Osteoblast (primary cell): ENCODE results near the gene ETV6. TPM values are rescaled to one million over a fixed set of nuclear protein-coding genes. Genes with fewer than 3 reads are reported as not detected.

Experiments
- DNase-seq: peaks from one replicate; pipeline ENCODE4 v3.0.0; 2011; ENCODE audit warnings: low spot score, mixed read lengths; ENCODE audit not compliant: insufficient read length; ENCODE audit errors: missing footprints
- H2AFZ ChIP-seq: 2 replicates; pipeline ENCODE4 v1.6.0; 2011; ENCODE audit warnings: mild to moderate bottlenecking, low read length
- H3K27ac ChIP-seq: 2 replicates; pipeline ENCODE4 v1.5.1; 2011; ENCODE audit warnings: mild to moderate bottlenecking, low read depth, low read length, moderate library complexity
- H3K27me3 ChIP-seq: 2 replicates; pipeline ENCODE4 v1.6.0; 2012; ENCODE audit warnings: mild to moderate bottlenecking, control low read depth, inconsistent platforms, low read length, moderate library complexity; ENCODE audit not compliant: insufficient read depth
- H3K36me3 ChIP-seq: 2 replicates; pipeline ENCODE4 v1.5.1; 2011; ENCODE audit warnings: mild to moderate bottlenecking, low read length, control low read depth, moderate library complexity; ENCODE audit not compliant: insufficient read depth
- H3K4me1 ChIP-seq: 2 replicates; pipeline ENCODE4 v1.5.1; 2011; ENCODE audit warnings: mild to moderate bottlenecking, low read length, control low read depth, moderate library complexity; ENCODE audit not compliant: insufficient read depth
- H3K4me2 ChIP-seq: 2 replicates; pipeline ENCODE4 v1.6.0; 2011; ENCODE audit warnings: mild to moderate bottlenecking, low read length; ENCODE audit not compliant: insufficient read depth
- H3K4me3 ChIP-seq: fragments of 200-600 bp; sonication (generic); 3 replicates; pipeline ENCODE4 v1.5.1; 2012; ENCODE audit warnings: mild to moderate bottlenecking, low read length, inconsistent platforms; ENCODE audit not compliant: insufficient read depth
- H3K79me2 ChIP-seq: 2 replicates; pipeline ENCODE4 v1.6.0; 2012; ENCODE audit warnings: mild to moderate bottlenecking, low read length, control low read depth, inconsistent platforms; ENCODE audit not compliant: insufficient read depth
- H3K9me3 ChIP-seq: 2 replicates; pipeline ENCODE4 v1.5.1; 2011; ENCODE audit warnings: low read depth, low read length, control low read depth
- H4K20me1 ChIP-seq: 2 replicates; pipeline ENCODE4 v1.6.0; 2012; ENCODE audit warnings: mild to moderate bottlenecking, low read length, control low read depth; ENCODE audit not compliant: insufficient read depth
- CTCF ChIP-seq: IDR thresholded peaks from 2 replicates; pipeline ENCODE4 v1.5.1; 2011; ENCODE audit warnings: mild to moderate bottlenecking, low read depth, low read length, moderate library complexity; ENCODE audit errors: extremely low read depth
- total RNA-seq: library from RNA; depleted of rRNA; stranded (reverse); fragments of >200 nt; gene quantifications from 2 replicates; pipeline ENCODE4 v1.2.3, GENCODE V29; 2012

Gene ETV6
- total RNA-seq, 1 donor: 16.3 TPM

DNA sequence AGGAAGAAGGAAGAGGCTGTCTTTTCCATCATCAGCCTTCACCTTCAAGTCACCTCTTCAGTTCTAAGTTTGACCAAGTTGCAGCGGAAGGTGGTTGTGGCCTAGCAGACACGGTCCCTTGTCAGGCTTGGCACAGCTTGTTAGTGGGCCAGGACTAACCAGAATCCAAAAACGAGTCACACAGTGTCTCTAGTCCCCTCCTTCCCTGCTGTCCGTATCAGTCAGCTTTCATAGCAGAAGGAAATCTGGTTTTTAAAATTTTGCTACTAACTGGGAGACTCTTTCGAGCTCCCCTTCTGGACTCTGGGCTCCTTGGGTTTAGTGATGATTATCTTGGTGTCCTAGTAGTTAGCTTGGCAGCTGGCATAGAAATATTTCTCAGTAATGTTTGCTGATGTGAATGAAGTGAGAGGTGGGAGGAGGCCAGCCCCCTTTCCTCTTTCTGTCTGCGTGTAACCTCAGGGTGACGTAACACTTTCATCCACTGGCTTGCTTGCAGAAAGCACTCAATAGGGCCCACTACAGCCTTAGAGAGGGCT, 3.8 kb downstream of the ETV6 start:
- Histone ChIP-seq H2AFZ (no peak overlapping the region), H4K20me1 (peaks cover 9% of the 10 kb centered on the region), H3K79me2 (peaks cover 82% of the 10 kb centered on the region), H3K4me1 (peaks cover 24% of the 10 kb centered on the region), H3K27me3 (no peaks in the 10 kb centered on the region), H3K4me3 (peak overlapping the region; percentile 89), H3K9me3 (no peaks in the 10 kb centered on the region), H3K36me3 (no peaks in the 10 kb centered on the region), H3K4me2 (peak overlapping the region; percentile 86), H3K27ac (peak overlapping the region; percentile 76)
- TF ChIP-seq CTCF: no peak
- no peak for DNase-seq

GRCh38 chr12:11654338-11654737, 4.9 kb downstream of the ETV6 start:
- Histone ChIP-seq H3K27me3 (no peaks in the 10 kb centered on the region), H3K4me1 (peaks cover 34% of the 10 kb centered on the region), H4K20me1 (peaks cover 17% of the 10 kb centered on the region), H3K9me3 (no peaks in the 10 kb centered on the region), H3K36me3 (no peaks in the 10 kb centered on the region), H3K79me2 (peaks cover 90% of the 10 kb centered on the region), H3K27ac (no peak overlapping the region), H2AFZ (no peak overlapping the region), H3K4me3 (no peak overlapping the region), H3K4me2 (no peak overlapping the region)
- no peak for TF ChIP-seq CTCF
- no peak for DNase-seq

DNA sequence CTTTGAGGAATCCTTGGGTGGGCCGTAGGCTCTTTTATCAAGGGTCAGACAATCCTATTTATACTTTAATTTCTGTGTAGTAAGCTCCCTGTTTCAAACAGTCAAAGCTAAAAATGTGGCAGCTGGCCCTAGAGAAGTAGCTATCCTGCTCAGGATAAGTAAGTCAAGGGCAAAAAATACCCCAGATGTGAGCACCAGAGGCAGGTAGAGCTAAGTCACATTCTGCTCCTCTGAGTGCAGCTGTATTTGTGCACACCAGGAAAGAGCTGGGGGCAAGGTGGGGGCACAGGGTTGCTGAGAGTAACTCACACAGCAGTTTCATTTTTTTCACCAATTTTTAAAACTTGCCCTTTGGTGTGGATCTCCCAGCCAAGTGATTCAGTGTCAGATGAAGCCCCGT, 5.3 kb downstream of the ETV6 start:
- Histone ChIP-seq H4K20me1 (peaks cover 21% of the 10 kb centered on the region), H3K36me3 (no peaks in the 10 kb centered on the region), H3K4me3 (no peak overlapping the region), H3K9me3 (no peaks in the 10 kb centered on the region), H3K27me3 (no peaks in the 10 kb centered on the region), H2AFZ (no peak overlapping the region), H3K27ac (no peak overlapping the region), H3K4me1 (peaks cover 34% of the 10 kb centered on the region), H3K79me2 (peaks cover 95% of the 10 kb centered on the region), H3K4me2 (no peak overlapping the region)
- TF ChIP-seq CTCF: no peak
- DNase-seq: no peak

- Histone ChIP-seq H3K27ac (no peak overlapping the region), H4K20me1 (peaks cover 25% of the 10 kb centered on the region), H3K4me3 (no peak overlapping the region), H3K4me2 (no peak overlapping the region), H3K79me2 (peaks cover 97% of the 10 kb centered on the region), H3K4me1 (peaks cover 34% of the 10 kb centered on the region), H2AFZ (no peak overlapping the region), H3K9me3 (no peaks in the 10 kb centered on the region), H3K27me3 (no peaks in the 10 kb centered on the region), H3K36me3 (no peaks in the 10 kb centered on the region)
- no peak for DNase-seq
- TF ChIP-seq CTCF: no peak
Observed at GRCh38 chr12:11655842-11656241, 6.4 kb downstream of the ETV6 start.
